K562 (cell line): ENCODE measurements around the gene ST6GAL1. TPM values are rescaled to one million over a fixed set of nuclear protein-coding genes. Genes with fewer than 3 reads are reported as not detected.

ENCODE experiments used
- CREB3 ChIP-seq: fragments of 450-650 bp; conservative IDR thresholded peaks from 2 replicates; pipeline ENCODE4 v1.6.1; 2016; ENCODE audit warnings: missing genetic modification characterization, low read depth, mild to moderate bottlenecking, missing compliant biosample characterization, moderate library complexity
- CUX1 ChIP-seq: fragments of 200-800 bp; sonication (Bioruptor generic); IDR thresholded peaks from 2 replicates; pipeline ENCODE4 v1.6.1; 2016; ENCODE audit warnings: missing genetic modification characterization, missing compliant biosample characterization
- DEAF1 ChIP-seq: fragments of 450-650 bp; formaldehyde crosslinking; IDR thresholded peaks from 2 replicates; pipeline ENCODE4 v1.4.0; 2020; ENCODE audit warnings: mild to moderate bottlenecking, moderate library complexity
- RREB1 ChIP-seq: fragments of 250-450 bp; sonication (Bioruptor Pico); IDR thresholded peaks from 2 replicates; pipeline ENCODE4 v1.4.0; 2020
- ZNF395 ChIP-seq: fragments of 200-800 bp; sonication (Bioruptor generic); IDR thresholded peaks from 2 replicates; pipeline ENCODE4 v1.6.1; 2017; ENCODE audit warnings: missing genetic modification characterization, missing compliant biosample characterization
- polyA plus RNA-seq, 8 experiments: library from polyadenylated mRNA; depleted of rRNA in 4 of 8; stranded (reverse) in 5 of 8; unstranded in 3 of 8; fragments of >200 nt; fragmentation: Nextera tagmentation in 2 of 8; fragmentation: Illumina TruSeq in 1 of 8; extraction: Ambion mirVana in 2 of 8; extraction: Trizol in 1 of 8; gene quantifications; 2 replicates each; pipeline versions ENCODE4 v1.2.1 to v1.2.3, GENCODE V29; 2011 to 2014; ENCODE audit warnings: inconsistent platforms in 1 of 8, missing spikeins in 1 of 8
- total RNA-seq, 7 experiments: library from RNA; depleted of rRNA in 6 of 7; stranded (reverse); fragments of >200 nt in 6 of 7; fragmentation: Illumina TruSeq in 2 of 7; extraction: Trizol in 2 of 7; gene quantifications; 2 replicates each; pipeline versions ENCODE4 v1.2.1 to v1.2.3, GENCODE V29; 2011 to 2021; ENCODE audit warnings: low replicate concordance in 1 of 7

Gene ST6GAL1
- total and polyA plus RNA-seq, 9 of the 15 experiments (the other 6 are each of a cell fraction or from before 2014, with no cell fraction given): 31.9 to 145 (median 71.0) TPM

- TF ChIP-seq CREB3 (tag) (no peak), RREB1 (no peak), CUX1 (CRISPR knock-in tag) (no peak), DEAF1 (CRISPR knock-in tag) (no peak), ZNF395 (CRISPR knock-in tag) (no peak)
These were observed 171.1 kb downstream of the ST6GAL1 start (continued) for GRCh38 chr3:187101184-187102072.
